Measurements from ENCODE around the gene MEGF11.

DNA sequence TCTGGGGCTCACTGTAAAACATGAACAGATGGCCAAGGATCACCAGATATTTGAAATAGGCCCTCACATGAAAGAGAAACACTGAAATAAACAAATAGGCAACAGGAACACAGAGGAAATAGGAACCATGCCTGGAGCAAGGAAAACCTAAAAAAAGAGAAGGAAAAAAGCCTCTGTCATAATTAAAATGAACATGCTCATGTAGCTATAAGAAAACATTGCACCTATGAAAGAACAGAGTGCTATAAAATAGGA, 281.9 kb downstream of the MEGF11 start:
- TF ChIP-seq FOSL2 (IDR thresholded peaks at IDR 0.05; ENCODE audit: borderline replicate concordance, low read depth) (no peak), GABPA (IDR thresholded peaks at IDR 0.05; ENCODE audit: low read depth) (no peak)
- TF ChIP-seq, protein P1, sequence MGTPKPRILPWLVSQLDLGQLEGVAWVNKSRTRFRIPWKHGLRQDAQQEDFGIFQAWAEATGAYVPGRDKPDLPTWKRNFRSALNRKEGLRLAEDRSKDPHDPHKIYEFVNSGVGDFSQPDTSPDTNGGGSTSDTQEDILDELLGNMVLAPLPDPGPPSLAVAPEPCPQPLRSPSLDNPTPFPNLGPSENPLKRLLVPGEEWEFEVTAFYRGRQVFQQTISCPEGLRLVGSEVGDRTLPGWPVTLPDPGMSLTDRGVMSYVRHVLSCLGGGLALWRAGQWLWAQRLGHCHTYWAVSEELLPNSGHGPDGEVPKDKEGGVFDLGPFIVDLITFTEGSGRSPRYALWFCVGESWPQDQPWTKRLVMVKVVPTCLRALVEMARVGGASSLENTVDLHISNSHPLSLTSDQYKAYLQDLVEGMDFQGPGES (IDR thresholded peaks at IDR 0.05; ENCODE audit: low read depth, low read length), result no peak
- TF ChIP-seq, protein P2, sequence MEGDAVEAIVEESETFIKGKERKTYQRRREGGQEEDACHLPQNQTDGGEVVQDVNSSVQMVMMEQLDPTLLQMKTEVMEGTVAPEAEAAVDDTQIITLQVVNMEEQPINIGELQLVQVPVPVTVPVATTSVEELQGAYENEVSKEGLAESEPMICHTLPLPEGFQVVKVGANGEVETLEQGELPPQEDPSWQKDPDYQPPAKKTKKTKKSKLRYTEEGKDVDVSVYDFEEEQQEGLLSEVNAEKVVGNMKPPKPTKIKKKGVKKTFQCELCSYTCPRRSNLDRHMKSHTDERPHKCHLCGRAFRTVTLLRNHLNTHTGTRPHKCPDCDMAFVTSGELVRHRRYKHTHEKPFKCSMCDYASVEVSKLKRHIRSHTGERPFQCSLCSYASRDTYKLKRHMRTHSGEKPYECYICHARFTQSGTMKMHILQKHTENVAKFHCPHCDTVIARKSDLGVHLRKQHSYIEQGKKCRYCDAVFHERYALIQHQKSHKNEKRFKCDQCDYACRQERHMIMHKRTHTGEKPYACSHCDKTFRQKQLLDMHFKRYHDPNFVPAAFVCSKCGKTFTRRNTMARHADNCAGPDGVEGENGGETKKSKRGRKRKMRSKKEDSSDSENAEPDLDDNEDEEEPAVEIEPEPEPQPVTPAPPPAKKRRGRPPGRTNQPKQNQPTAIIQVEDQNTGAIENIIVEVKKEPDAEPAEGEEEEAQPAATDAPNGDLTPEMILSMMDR (IDR thresholded peaks at IDR 0.05), result no peak
- TF ChIP-seq, protein P3, sequence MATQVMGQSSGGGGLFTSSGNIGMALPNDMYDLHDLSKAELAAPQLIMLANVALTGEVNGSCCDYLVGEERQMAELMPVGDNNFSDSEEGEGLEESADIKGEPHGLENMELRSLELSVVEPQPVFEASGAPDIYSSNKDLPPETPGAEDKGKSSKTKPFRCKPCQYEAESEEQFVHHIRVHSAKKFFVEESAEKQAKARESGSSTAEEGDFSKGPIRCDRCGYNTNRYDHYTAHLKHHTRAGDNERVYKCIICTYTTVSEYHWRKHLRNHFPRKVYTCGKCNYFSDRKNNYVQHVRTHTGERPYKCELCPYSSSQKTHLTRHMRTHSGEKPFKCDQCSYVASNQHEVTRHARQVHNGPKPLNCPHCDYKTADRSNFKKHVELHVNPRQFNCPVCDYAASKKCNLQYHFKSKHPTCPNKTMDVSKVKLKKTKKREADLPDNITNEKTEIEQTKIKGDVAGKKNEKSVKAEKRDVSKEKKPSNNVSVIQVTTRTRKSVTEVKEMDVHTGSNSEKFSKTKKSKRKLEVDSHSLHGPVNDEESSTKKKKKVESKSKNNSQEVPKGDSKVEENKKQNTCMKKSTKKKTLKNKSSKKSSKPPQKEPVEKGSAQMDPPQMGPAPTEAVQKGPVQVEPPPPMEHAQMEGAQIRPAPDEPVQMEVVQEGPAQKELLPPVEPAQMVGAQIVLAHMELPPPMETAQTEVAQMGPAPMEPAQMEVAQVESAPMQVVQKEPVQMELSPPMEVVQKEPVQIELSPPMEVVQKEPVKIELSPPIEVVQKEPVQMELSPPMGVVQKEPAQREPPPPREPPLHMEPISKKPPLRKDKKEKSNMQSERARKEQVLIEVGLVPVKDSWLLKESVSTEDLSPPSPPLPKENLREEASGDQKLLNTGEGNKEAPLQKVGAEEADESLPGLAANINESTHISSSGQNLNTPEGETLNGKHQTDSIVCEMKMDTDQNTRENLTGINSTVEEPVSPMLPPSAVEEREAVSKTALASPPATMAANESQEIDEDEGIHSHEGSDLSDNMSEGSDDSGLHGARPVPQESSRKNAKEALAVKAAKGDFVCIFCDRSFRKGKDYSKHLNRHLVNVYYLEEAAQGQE (IDR thresholded peaks at IDR 0.05; ENCODE audit: low read depth, low read length), result no peak
